Measurements from ENCODE around the gene STK10. TPM values are rescaled to one million over a fixed set of nuclear protein-coding genes. Genes with fewer than 3 reads are reported as not detected.
"Not testable (repeated sequence)": the region's sequence is repeated elsewhere in the genome, so short reads cannot be mapped to it uniquely, and the experiment has no call there.

STK10 gene
- total RNA-seq, 3 donors from 2014 or later (not counting 1 experiment from before 2014, with no cell fraction given), result 705 to 879 (median 783) TPM

DNA sequence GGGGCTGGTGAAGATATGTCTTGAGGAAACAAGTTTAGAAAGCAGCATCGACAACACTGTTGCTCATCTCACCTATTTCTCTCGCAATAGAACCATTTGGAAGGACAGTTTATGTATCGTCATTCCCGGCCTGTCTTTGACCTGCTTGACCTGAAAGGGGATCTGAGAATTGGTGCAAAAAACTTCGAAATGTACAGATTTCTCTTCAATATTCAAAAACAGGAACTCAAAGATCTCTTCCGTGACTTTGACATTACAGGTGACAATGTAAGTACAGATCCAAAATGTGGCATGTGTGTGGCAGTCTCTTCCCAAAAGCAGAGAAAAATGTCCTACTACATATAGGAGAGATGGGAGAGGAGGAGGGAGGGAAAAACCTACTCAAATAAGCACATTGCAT lies 12.5 kb upstream of the STK10 start:
- TF ChIP-seq, protein P1, sequence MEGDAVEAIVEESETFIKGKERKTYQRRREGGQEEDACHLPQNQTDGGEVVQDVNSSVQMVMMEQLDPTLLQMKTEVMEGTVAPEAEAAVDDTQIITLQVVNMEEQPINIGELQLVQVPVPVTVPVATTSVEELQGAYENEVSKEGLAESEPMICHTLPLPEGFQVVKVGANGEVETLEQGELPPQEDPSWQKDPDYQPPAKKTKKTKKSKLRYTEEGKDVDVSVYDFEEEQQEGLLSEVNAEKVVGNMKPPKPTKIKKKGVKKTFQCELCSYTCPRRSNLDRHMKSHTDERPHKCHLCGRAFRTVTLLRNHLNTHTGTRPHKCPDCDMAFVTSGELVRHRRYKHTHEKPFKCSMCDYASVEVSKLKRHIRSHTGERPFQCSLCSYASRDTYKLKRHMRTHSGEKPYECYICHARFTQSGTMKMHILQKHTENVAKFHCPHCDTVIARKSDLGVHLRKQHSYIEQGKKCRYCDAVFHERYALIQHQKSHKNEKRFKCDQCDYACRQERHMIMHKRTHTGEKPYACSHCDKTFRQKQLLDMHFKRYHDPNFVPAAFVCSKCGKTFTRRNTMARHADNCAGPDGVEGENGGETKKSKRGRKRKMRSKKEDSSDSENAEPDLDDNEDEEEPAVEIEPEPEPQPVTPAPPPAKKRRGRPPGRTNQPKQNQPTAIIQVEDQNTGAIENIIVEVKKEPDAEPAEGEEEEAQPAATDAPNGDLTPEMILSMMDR (IDR thresholded peaks at IDR 0.05), result no peak
- H3K9me3 Mint-ChIP-seq, result no peaks in the 10 kb centered on the region
- Histone ChIP-seq H3K4me3 (ENCODE audit: low read length) (no peak overlapping the region), H3K9me3 (ENCODE audit: control insufficient read depth, insufficient read depth, low read length) (no peaks in the 10 kb centered on the region), H3K27ac (ENCODE audit: low read length) (no peak overlapping the region), H3K27me3 (ENCODE audit: control insufficient read depth, insufficient read depth, low read length) (no peaks in the 10 kb centered on the region), H3K36me3 (ENCODE audit: control insufficient read depth, insufficient read depth, low read length) (no peaks in the 10 kb centered on the region), H3K4me1 (ENCODE audit: control insufficient read depth, insufficient read depth, low read length) (no peaks in the 10 kb centered on the region)
- intact Hi-C loops (cut with micrococcal nuclease), result no loop called here
- WGBS (ENCODE audit: insufficient coverage), result 84% methylated on average over 4 of the region's 6 CpGs
- no peak overlapping the region for H3K4me3 Mint-ChIP-seq
- H3K27ac Mint-ChIP-seq, result no peak overlapping the region
- H3K36me3 Mint-ChIP-seq, result no peaks in the 10 kb centered on the region
- ATAC-seq, result no peak
- DNase-seq, result no peak
- H3K27me3 Mint-ChIP-seq (ENCODE audit: low read depth in 2 of 2), result peaks cover 0 to 7% of the 10 kb centered on the region in 2 donors
- H3K4me1 Mint-ChIP-seq, result no peaks in the 10 kb centered on the region

DNA sequence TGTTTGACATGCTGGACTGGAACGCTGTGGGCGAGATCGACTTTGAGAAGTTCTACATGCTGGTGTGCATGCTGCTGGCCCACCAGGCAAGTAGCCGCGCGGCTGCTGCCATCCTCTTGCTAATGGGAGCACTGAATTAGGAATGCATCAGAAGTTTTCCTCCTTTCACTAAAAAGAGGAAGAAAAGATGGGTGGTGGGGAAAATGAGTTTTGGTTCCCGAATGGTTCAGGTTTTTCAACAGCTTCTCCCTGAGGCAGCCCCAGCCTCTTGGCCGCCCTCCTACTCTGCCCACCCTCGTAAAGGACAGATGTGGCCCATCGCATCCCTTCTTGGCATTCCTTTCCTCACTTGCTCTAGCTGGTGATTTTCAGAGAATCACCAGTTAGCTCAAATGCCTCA lies 11.4 kb upstream of the STK10 start:
- no peak overlapping the region for H3K27ac ChIP-seq (ENCODE audit: low read length)
- 79% methylated on average over 10 of the region's 10 CpGs for WGBS (ENCODE audit: insufficient coverage)
- no peaks in the 10 kb centered on the region for H3K9me3 ChIP-seq (ENCODE audit: control insufficient read depth, insufficient read depth, low read length)
- H3K36me3 ChIP-seq (ENCODE audit: control insufficient read depth, insufficient read depth, low read length), result no peaks in the 10 kb centered on the region
- TF ChIP-seq, protein P1 (IDR thresholded peaks at IDR 0.05), result no peak
- Mint-ChIP-seq H3K4me1 (no peaks in the 10 kb centered on the region), H3K9me3 (no peaks in the 10 kb centered on the region), H3K4me3 (no peak overlapping the region), H3K27ac (no peak overlapping the region), H3K27me3 (ENCODE audit: low read depth in 2 of 2) (peaks cover 0 to 7% of the 10 kb centered on the region in 2 donors), H3K36me3 (no peaks in the 10 kb centered on the region)
- ATAC-seq, result no peak
- H3K4me1 ChIP-seq (ENCODE audit: control insufficient read depth, insufficient read depth, low read length), result no peaks in the 10 kb centered on the region
- intact Hi-C loops (cut with micrococcal nuclease), result no loop called here
- no peaks in the 10 kb centered on the region for H3K27me3 ChIP-seq (ENCODE audit: control insufficient read depth, insufficient read depth, low read length)
- H3K4me3 ChIP-seq (ENCODE audit: low read length), result no peak overlapping the region
- DNase-seq, result no peak

DNA sequence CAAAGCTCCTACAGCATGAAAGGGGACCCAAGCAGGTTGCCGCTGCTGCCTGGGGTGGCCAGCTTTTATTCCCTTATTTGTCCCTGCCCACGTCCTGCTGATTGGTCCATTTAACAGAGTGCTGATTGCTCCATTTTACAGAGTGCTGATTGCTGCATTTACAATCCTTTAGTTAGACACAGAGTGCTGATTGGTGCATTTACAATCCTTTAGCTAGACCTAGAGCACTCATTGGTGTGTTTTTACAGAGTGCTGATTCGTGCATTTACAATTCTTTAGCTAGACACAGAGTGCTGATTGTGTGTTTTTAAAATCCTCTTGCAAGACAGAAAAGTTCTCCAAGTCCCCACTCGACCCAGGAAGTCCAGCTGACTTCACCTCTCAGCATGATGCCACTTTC lies 9.8 kb upstream of the STK10 start:
- H3K27ac ChIP-seq (ENCODE audit: low read length); H3K27me3 Mint-ChIP-seq (ENCODE audit: low read depth in 2 of 2); H3K36me3 Mint-ChIP-seq; ATAC-seq; H3K9me3 ChIP-seq (ENCODE audit: control insufficient read depth, insufficient read depth, low read length); H3K4me3 ChIP-seq (ENCODE audit: low read length); H3K27ac Mint-ChIP-seq; H3K9me3 Mint-ChIP-seq; intact Hi-C loops (cut with micrococcal nuclease); H3K4me1 Mint-ChIP-seq; H3K27me3 ChIP-seq (ENCODE audit: control insufficient read depth, insufficient read depth, low read length); H3K4me1 ChIP-seq (ENCODE audit: control insufficient read depth, insufficient read depth, low read length); H3K36me3 ChIP-seq (ENCODE audit: control insufficient read depth, insufficient read depth, low read length); H3K4me3 Mint-ChIP-seq; DNase-seq: not testable (repeated sequence)
- 76% methylated on average over 4 of the region's 4 CpGs for WGBS (ENCODE audit: insufficient coverage)

DNA sequence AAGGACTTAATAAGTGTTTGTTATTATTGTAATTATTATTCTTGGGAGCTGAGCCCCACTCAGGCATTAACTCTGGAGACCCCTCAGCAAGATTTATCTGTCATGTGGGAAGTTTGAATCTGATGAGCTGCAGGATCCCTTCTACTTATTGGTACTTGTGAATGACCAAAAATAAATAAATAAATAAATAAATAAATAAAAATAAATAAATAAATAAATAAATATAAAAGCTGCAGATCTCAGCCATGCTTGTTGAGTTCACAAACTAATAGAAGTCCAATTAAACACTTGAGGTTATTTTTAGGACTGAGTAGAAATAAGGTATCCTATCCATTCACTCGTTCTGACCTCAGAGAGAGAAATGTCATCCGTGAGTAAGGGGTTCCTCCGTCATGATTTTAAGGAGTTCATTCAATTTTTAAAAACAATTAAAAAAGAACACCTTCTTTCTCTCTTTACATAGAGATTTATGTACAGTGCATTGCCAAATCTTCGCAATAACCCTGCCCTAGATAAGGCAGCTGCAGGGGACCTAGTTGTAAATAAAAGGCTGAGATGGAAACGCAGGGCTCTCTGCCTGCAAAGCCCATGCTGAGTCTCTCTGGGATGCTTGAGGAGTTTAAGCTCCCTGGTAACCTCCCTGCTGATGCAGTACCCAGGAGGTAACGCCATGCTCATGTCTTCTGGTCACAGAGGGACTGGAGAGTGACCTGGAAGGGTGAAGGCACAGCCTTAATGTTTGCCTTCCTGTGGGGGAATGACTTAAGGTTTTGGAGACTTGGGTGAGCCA lies 7.2 kb upstream of the STK10 start:
- Histone ChIP-seq H3K9me3 (ENCODE audit: control insufficient read depth, insufficient read depth, low read length) (no peaks in the 10 kb centered on the region), H3K27me3 (ENCODE audit: control insufficient read depth, insufficient read depth, low read length) (no peaks in the 10 kb centered on the region), H3K36me3 (ENCODE audit: control insufficient read depth, insufficient read depth, low read length) (no peaks in the 10 kb centered on the region), H3K27ac (ENCODE audit: low read length) (no peak overlapping the region), H3K4me1 (ENCODE audit: control insufficient read depth, insufficient read depth, low read length) (no peaks in the 10 kb centered on the region), H3K4me3 (ENCODE audit: low read length) (no peak overlapping the region)
- Mint-ChIP-seq H3K9me3 (no peaks in the 10 kb centered on the region), H3K4me1 (no peaks in the 10 kb centered on the region), H3K27ac (no peak overlapping the region), H3K27me3 (ENCODE audit: low read depth in 2 of 2) (peaks cover 0 to 7% of the 10 kb centered on the region in 2 donors), H3K4me3 (no peak overlapping the region), H3K36me3 (no peaks in the 10 kb centered on the region)
- WGBS (ENCODE audit: insufficient coverage), result 93% methylated on average over 6 of the region's 6 CpGs
- TF ChIP-seq, protein P1 (IDR thresholded peaks at IDR 0.05), result no peak
- intact Hi-C loops (cut with micrococcal nuclease), result no loop called here
- DNase-seq (no peak), ATAC-seq (no peak)
